ENCODE data around the gene TBCCD1. TPM values are rescaled to one million over a fixed set of nuclear protein-coding genes. Genes with fewer than 3 reads are reported as not detected.
"Not testable (repeated sequence)": the region's sequence is repeated elsewhere in the genome, so short reads cannot be mapped to it uniquely, and the experiment has no call there.

Gene TBCCD1
- polyA plus RNA-seq, 1 donor: 12.0 TPM

- DNase-seq (ENCODE audit: low read depth): no peak
Measured at GRCh38 chr3:186552408-186553031, 14.6 kb downstream of the TBCCD1 start.

GRCh38 chr3:186551387-186551786 is 15.8 kb downstream of the TBCCD1 start:
- DNase-seq (ENCODE audit: low read depth): no peak

- no peak for DNase-seq (ENCODE audit: low read depth)
Measured at GRCh38 chr3:186549497-186549896, 17.6 kb downstream of the TBCCD1 start.

GRCh38 chr3:186544281-186544680 is 22.9 kb downstream of the TBCCD1 start, which contains the start of gene CRYGS:
CRYGS (minus strand) TSS chr3:186544380; CDS start chr3:186544326, 54 bp downstream.
- no peak for DNase-seq (ENCODE audit: low read depth)

- no peak for DNase-seq (ENCODE audit: low read depth)
Measured at GRCh38 chr3:186540835-186541226, 26.3 kb downstream of the TBCCD1 start.

- peak; percentile 40 for DNase-seq (ENCODE audit: low read depth)
Measured at GRCh38 chr3:186540221-186540834, 26.8 kb downstream of the TBCCD1 start.

- no peak for DNase-seq (ENCODE audit: low read depth)
Measured at GRCh38 chr3:186538779-186539178, 28.4 kb downstream of the TBCCD1 start.

GRCh38 chr3:186536883-186537844 is 30.0 kb downstream of the TBCCD1 start:
- no peak for DNase-seq (ENCODE audit: low read depth)

- peak; percentile 19 for DNase-seq (ENCODE audit: low read depth)
Measured at GRCh38 chr3:186534113-186534669, 32.9 kb downstream of the TBCCD1 start.

- no peak for DNase-seq (ENCODE audit: low read depth)
Measured at GRCh38 chr3:186532598-186533072, 34.5 kb downstream of the TBCCD1 start.

- DNase-seq (ENCODE audit: low read depth): not testable (repeated sequence)
Measured at GRCh38 chr3:186531694-186532093, 35.4 kb downstream of the TBCCD1 start.

- DNase-seq (ENCODE audit: low read depth): no peak
Measured at GRCh38 chr3:186530415-186530814, 36.7 kb downstream of the TBCCD1 start.

- DNase-seq (ENCODE audit: low read depth): no peak
Measured at GRCh38 chr3:186529201-186529999, 37.7 kb downstream of the TBCCD1 start.

GRCh38 chr3:186526256-186526606 is 40.9 kb downstream of the TBCCD1 start:
- DNase-seq (ENCODE audit: low read depth): no peak

GRCh38 chr3:186525369-186526255 is 41.5 kb downstream of the TBCCD1 start:
- DNase-seq (ENCODE audit: low read depth): no peak

GRCh38 chr3:186524616-186525015 is 42.5 kb downstream of the TBCCD1 start:
- DNase-seq (ENCODE audit: low read depth): no peak

GRCh38 chr3:186523434-186523833 is 43.7 kb downstream of the TBCCD1 start:
- no peak for DNase-seq (ENCODE audit: low read depth)

- DNase-seq (ENCODE audit: low read depth): no peak
Measured at GRCh38 chr3:186523022-186523421, 44.1 kb downstream of the TBCCD1 start.

GRCh38 chr3:186520957-186521842 is 45.9 kb downstream of the TBCCD1 start:
- DNase-seq (ENCODE audit: low read depth): no peak
